Sigmoid colon (tissue), 7 donors: ENCODE data around the gene SGPL1. TPM values are rescaled to one million over a fixed set of nuclear protein-coding genes. Genes with fewer than 3 reads are reported as not detected.

Source experiments
- DNase-seq: peaks from one replicate; pipeline ENCODE4 v3.0.0-alpha.2; 2019
- H3K27ac ChIP-seq, 4 donors: fragments of 200-600 bp; sonication (generic); one replicate each; pipeline ENCODE4 v1.5.1; 2016 to 2019; ENCODE audit warnings: mild to moderate bottlenecking in 1 of 4
- H3K27me3 ChIP-seq, 3 donors: fragments of 200-600 bp; sonication (generic); one replicate each; pipeline ENCODE4 v1.5.1; 2019; ENCODE audit warnings: mild to moderate bottlenecking in 1 of 3
- H3K36me3 ChIP-seq, 4 donors: fragments of 200-600 bp; sonication (generic); one replicate each; pipeline ENCODE4 v1.5.1; 2016 to 2019
- H3K4me1 ChIP-seq, 4 donors: fragments of 200-600 bp; sonication (generic); one replicate each; pipeline ENCODE4 v1.5.1; 2017 to 2019
- H3K4me3 ChIP-seq, 4 donors: fragments of 200-600 bp; sonication (generic); one replicate each; pipeline ENCODE4 v1.5.1; 2017 to 2019; ENCODE audit warnings: mild to moderate bottlenecking in 2 of 4, moderate library complexity in 1 of 4
- H3K9me3 ChIP-seq, 4 donors: fragments of 200-600 bp in 3 of 4; sonication (generic) in 3 of 4; one replicate each; pipeline versions ENCODE4 v1.5.1 to v1.6.1; 2013 to 2019
- CTCF ChIP-seq, 4 experiments: fragments of 450-650 bp in 3 of 4; fragments of 200-600 bp in 1 of 4; IDR thresholded peaks; one replicate each; pipeline ENCODE4 v1.5.1; 2016 to 2019; ENCODE audit warnings: antibody characterized with exemption in 4 of 4, mild to moderate bottlenecking in 3 of 4, moderate library complexity in 2 of 4
- EP300 ChIP-seq, 4 donors: sonication (generic); formaldehyde crosslinking; IDR thresholded peaks; one replicate each; pipeline ENCODE4 v1.6.1; 2017; ENCODE audit warnings: antibody characterized with exemption in 4 of 4
- POLR2A ChIP-seq, 2 donors: fragments of 450-650 bp; IDR thresholded peaks; one replicate each; pipeline ENCODE4 v1.6.1; 2016; ENCODE audit warnings: antibody characterized with exemption in 2 of 2, mild to moderate bottlenecking in 2 of 2, moderate library complexity in 2 of 2
- POLR2AphosphoS5 ChIP-seq, 4 donors: sonication (generic); formaldehyde crosslinking; IDR thresholded peaks; one replicate each; pipeline ENCODE4 v1.6.1; 2017; ENCODE audit warnings: antibody characterized with exemption in 4 of 4
- WGBS, 2 donors: extraction: QIAGEN DNeasy Blood & Tissue Kit; methylation state at CpG; one replicate each; pipeline ENCODE4 v1.1.7; 2013; 5-methylcytosine and 5-hydroxymethylcytosine counted together
- intact Hi-C: fragments of 100-400 bp; cut with DNase I; formaldehyde crosslinking; loops from one replicate; pipeline ENCODE4 v1.15.1; 2023
- polyA plus RNA-seq, 3 donors: library from polyadenylated mRNA; stranded (reverse); fragments of 200-250 nt; gene quantifications; one replicate each; pipeline ENCODE4 v1.2.3, GENCODE V29; 2013
- total RNA-seq, 4 donors: library from RNA; depleted of rRNA; stranded (reverse); fragments of >200 nt; gene quantifications; one replicate each; pipeline ENCODE4 v1.1.0, GENCODE V29; 2016
- donor health status: healthy with polysubstance abuse.
- donor health status: Bipolar disorder and iron deficiency.
- donor health status: healthy.

Gene SGPL1
- total and polyA plus RNA-seq, 7 donors = 6.0 to 22.2 (median 20.1) TPM

DNA sequence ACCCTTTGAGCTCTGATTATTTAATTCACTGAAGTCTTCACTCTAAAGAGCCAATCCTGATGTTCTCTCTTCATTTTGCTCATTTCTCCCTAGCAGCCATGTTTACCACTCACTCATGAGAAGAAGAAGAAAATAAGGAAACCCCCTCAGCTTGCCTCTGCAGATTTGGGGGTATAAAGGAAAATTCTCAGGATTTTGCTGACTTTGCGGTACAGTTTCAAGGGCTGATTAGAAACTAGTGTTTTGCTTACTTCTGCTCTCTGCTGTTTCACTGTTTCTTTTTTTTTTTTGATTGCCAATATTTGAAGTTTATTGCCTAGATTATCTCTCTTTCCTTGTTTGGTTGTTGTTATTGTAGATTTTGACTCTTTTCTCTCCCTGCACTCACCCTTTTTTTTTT lies 49.2 kb downstream of the SGPL1 start:
- Histone ChIP-seq H3K4me3 (no peak overlapping the region), H3K27ac (no peak overlapping the region), H3K9me3 (no peaks in the 10 kb centered on the region), H3K4me1 (no peaks in the 10 kb centered on the region), H3K27me3 (no peaks in the 10 kb centered on the region), H3K36me3 (peaks cover 0 to 52% (median 12%) of the 10 kb centered on the region in 4 donors)
- no peak for DNase-seq
- intact Hi-C loops = no loop called here
- 85 to 89% methylated on average over 1 of the region's 1 CpG for WGBS, 2 donors
- no peak for TF ChIP-seq POLR2AphosphoS5 (IDR thresholded peaks at IDR 0.05)
- no peak for TF ChIP-seq CTCF (IDR thresholded peaks at IDR 0.05)
- no peak for TF ChIP-seq EP300 (IDR thresholded peaks at IDR 0.05)
- no peak for TF ChIP-seq POLR2A (IDR thresholded peaks at IDR 0.05)

- WGBS, 2 donors = 69 to 78% methylated on average over 4 of the region's 4 CpGs
- Histone ChIP-seq H3K27ac (no peak overlapping the region), H3K4me1 (no peaks in the 10 kb centered on the region), H3K9me3 (no peaks in the 10 kb centered on the region), H3K4me3 (no peak overlapping the region), H3K36me3 (peaks cover 5 to 52% (median 9%) of the 10 kb centered on the region in 4 donors), H3K27me3 (no peaks in the 10 kb centered on the region)
- TF ChIP-seq POLR2A (IDR thresholded peaks at IDR 0.05) (no peak), EP300 (IDR thresholded peaks at IDR 0.05) (peak in 2 of 4 donors; percentile 55), CTCF (IDR thresholded peaks at IDR 0.05) (no peak), POLR2AphosphoS5 (IDR thresholded peaks at IDR 0.05) (no peak)
- intact Hi-C loops = no loop called here
- no peak for DNase-seq
Measured at GRCh38 chr10:70866424-70866823, 50.7 kb downstream of the SGPL1 start.

DNA sequence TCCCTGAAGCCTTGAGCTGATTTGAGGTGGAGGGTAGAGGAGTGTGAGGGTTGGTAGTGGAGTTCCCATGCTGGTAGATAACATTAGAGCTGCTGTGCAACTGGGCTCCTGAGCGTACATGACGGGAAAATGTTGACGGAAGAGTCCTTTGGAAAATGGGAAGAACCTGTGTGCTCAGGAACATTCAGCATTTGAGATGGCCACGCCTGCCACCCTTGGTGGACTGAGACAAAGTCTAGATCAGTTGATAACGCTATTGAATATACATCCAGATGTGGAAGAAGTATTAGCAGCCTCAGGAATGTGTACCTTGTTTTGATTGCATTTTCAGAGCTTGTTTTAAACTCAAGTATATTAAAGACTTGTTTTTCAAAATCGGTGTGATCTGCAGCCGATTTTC lies 56.5 kb downstream of the SGPL1 start:
- H3K27me3 ChIP-seq = no peaks in the 10 kb centered on the region
- peaks cover 5 to 84% (median 20%) of the 10 kb centered on the region in 4 donors for H3K36me3 ChIP-seq
- DNase-seq = no peak
- intact Hi-C loops = no loop called here
- no peaks in the 10 kb centered on the region for H3K9me3 ChIP-seq
- TF ChIP-seq CTCF (IDR thresholded peaks at IDR 0.05) (no peak), POLR2AphosphoS5 (IDR thresholded peaks at IDR 0.05) (no peak), EP300 (IDR thresholded peaks at IDR 0.05) (no peak), POLR2A (IDR thresholded peaks at IDR 0.05) (no peak)
- WGBS, 2 donors = 68 to 93% methylated on average over 7 of the region's 7 CpGs
- H3K27ac ChIP-seq = no peak overlapping the region
- no peaks in the 10 kb centered on the region for H3K4me1 ChIP-seq
- no peak overlapping the region for H3K4me3 ChIP-seq

DNA sequence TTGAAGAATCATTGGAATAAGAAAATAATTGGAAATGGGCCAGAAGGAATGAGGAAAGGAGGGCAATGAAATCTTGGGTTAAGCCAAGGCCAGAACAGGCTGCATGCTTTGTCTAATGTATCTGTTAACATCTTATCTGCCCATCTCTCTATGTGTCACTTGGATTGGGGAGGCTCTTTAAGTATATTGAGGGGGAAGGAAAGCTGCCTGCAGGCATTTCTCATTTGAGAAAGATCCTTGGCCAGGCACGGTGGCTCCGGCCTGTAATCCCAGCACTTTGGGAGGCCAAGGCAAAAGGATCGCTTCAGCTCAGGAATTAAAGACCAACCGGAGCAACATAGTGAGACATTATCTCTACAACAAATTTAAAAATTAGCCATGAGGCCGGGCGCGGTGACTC lies 58.3 kb downstream of the SGPL1 start:
- H3K27me3 ChIP-seq = no peaks in the 10 kb centered on the region
- peaks cover 5 to 88% (median 28%) of the 10 kb centered on the region in 4 donors for H3K36me3 ChIP-seq
- no peak for DNase-seq
- intact Hi-C loops = no loop called here
- no peak overlapping the region for H3K4me3 ChIP-seq
- H3K9me3 ChIP-seq = no peaks in the 10 kb centered on the region
- H3K4me1 ChIP-seq = no peaks in the 10 kb centered on the region
- WGBS, 2 donors = 83 to 88% methylated on average over 7 of the region's 7 CpGs
- no peak overlapping the region for H3K27ac ChIP-seq
- TF ChIP-seq POLR2AphosphoS5 (IDR thresholded peaks at IDR 0.05) = no peak
- TF ChIP-seq CTCF (IDR thresholded peaks at IDR 0.05) = no peak
- no peak for TF ChIP-seq POLR2A (IDR thresholded peaks at IDR 0.05)
- no peak for TF ChIP-seq EP300 (IDR thresholded peaks at IDR 0.05)

DNA sequence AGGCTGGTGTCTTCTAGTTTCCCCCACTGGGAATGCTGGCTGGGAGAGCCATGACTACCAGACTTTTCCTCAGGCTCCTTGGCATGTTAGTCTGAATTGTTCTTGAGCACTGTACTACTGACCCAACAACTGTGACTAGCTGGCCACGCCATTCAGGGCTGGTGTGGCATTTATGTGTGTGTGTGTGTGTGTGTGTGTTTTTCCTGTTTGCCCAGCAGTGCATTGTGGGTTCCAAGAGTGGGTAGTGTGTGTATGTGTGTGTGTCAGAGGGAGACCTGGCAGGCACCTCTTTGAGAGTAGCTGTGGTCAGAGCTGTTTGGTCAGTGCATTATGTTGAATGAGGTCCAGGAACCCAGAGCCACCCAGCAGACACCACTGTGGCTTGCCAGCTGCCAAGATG lies 63.5 kb downstream of the SGPL1 start:
- intact Hi-C loops = no loop called here
- H3K4me3 ChIP-seq = no peak overlapping the region
- H3K4me1 ChIP-seq = no peaks in the 10 kb centered on the region
- DNase-seq = no peak
- no peak overlapping the region for H3K27ac ChIP-seq
- TF ChIP-seq POLR2AphosphoS5 (IDR thresholded peaks at IDR 0.05) (no peak), EP300 (IDR thresholded peaks at IDR 0.05) (no peak), CTCF (IDR thresholded peaks at IDR 0.05) (no peak), POLR2A (IDR thresholded peaks at IDR 0.05) (no peak)
- peaks cover 0 to 68% (median 26%) of the 10 kb centered on the region in 4 donors for H3K36me3 ChIP-seq
- 25 to 76% methylated on average over 1 of the region's 1 CpG for WGBS, 2 donors
- no peaks in the 10 kb centered on the region for H3K27me3 ChIP-seq
- H3K9me3 ChIP-seq = no peaks in the 10 kb centered on the region
